SK-N-MC (cell line): ENCODE measurements around the gene KCTD10.

Experiments used
- EZH2 ChIP-seq: fragments of 200-600 bp; sonication (generic); IDR thresholded peaks from one replicate; pipeline ENCODE4 v1.6.1; 2017; ENCODE audit warnings: antibody characterized with exemption
- FOXP2 ChIP-seq: optimal IDR thresholded peaks from 2 replicates; pipeline ENCODE3; 2011; ENCODE audit warnings: mild to moderate bottlenecking, moderate library complexity; ENCODE audit not compliant: insufficient read depth; ENCODE audit errors: extremely low read length, control extremely low read depth
- POLR2AphosphoS5 ChIP-seq: IDR thresholded peaks from 2 replicates; pipeline ENCODE4 v1.6.1; 2012; ENCODE audit warnings: mild to moderate bottlenecking, low read depth, low read length, borderline replicate concordance

DNA sequence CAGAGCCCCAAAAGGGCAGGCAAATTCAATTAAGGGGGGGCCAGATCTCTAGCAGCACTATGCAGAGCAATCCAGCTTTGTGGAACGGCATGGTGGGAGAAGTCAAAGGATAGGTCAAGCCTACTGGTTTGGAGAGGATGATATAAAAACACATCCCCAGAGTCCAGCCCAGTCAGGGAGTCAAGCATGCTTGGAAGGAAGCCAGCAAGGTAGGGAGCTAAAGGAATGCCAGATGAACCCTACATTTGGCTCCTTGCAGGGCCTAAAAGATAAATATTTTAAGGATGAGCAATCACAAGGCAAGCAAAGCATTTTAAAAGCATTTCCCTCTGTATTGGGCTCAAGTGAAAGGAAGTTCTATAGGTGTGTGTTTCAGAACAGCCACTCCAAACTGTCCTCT is 21.4 kb downstream of the KCTD10 start:
- TF ChIP-seq POLR2AphosphoS5: no peak
- TF ChIP-seq EZH2: no peak
- no peak for TF ChIP-seq FOXP2
